Stomach (tissue), 4 donors: Measurements from ENCODE around the gene EIF4A2.
"Not testable (repeated sequence)": the region's sequence is repeated elsewhere in the genome, so short reads cannot be mapped to it uniquely, and the experiment has no call there.

ENCODE experiments used
- POLR2A ChIP-seq, 4 donors: fragments of 450-650 bp; IDR thresholded peaks; one replicate each; pipeline ENCODE4 v1.6.1; 2016; ENCODE audit warnings: antibody characterized with exemption in 4 of 4, control low read depth in 2 of 4, mild to moderate bottlenecking in 1 of 4, moderate library complexity in 1 of 4
- POLR2AphosphoS5 ChIP-seq, 3 donors: sonication (generic); formaldehyde crosslinking; IDR thresholded peaks; one replicate each; pipeline ENCODE4 v1.6.1; 2016; ENCODE audit warnings: antibody characterized with exemption in 3 of 3
- TF ChIP-seq, protein P1 (sequence below), 7 experiments: fragments of 450-650 bp in 4 of 7; fragments of 200-600 bp in 3 of 7; sonication (generic) in 3 of 7; IDR thresholded peaks; one replicate each; pipeline ENCODE4 v1.5.1; 2016 to 2019; ENCODE audit warnings: antibody characterized with exemption in 7 of 7, control low read depth in 2 of 7, mild to moderate bottlenecking in 1 of 7

GRCh38 chr3:186822388-186822759 lies 39.0 kb downstream of the EIF4A2 start:
- not testable (repeated sequence) for TF ChIP-seq POLR2AphosphoS5, POLR2A (IDR thresholded peaks at IDR 0.05)
- TF ChIP-seq, protein P1, sequence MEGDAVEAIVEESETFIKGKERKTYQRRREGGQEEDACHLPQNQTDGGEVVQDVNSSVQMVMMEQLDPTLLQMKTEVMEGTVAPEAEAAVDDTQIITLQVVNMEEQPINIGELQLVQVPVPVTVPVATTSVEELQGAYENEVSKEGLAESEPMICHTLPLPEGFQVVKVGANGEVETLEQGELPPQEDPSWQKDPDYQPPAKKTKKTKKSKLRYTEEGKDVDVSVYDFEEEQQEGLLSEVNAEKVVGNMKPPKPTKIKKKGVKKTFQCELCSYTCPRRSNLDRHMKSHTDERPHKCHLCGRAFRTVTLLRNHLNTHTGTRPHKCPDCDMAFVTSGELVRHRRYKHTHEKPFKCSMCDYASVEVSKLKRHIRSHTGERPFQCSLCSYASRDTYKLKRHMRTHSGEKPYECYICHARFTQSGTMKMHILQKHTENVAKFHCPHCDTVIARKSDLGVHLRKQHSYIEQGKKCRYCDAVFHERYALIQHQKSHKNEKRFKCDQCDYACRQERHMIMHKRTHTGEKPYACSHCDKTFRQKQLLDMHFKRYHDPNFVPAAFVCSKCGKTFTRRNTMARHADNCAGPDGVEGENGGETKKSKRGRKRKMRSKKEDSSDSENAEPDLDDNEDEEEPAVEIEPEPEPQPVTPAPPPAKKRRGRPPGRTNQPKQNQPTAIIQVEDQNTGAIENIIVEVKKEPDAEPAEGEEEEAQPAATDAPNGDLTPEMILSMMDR (IDR thresholded peaks at IDR 0.05): not testable (repeated sequence)
